Breast epithelium (tissue), 4 donors: ENCODE results near the gene POU2F2. TPM values are rescaled to one million over a fixed set of nuclear protein-coding genes. Genes with fewer than 3 reads are reported as not detected.
A peak's percentile ranks its signal among the peaks of the same experiment; 100 is the strongest.

Experiments
- DNase-seq, 2 donors: peaks; one replicate each; pipeline ENCODE4 v3.0.0-alpha.2; 2019; ENCODE audit warnings: low spot score in 2 of 2
- H3K27ac ChIP-seq, 2 donors: fragments of 200-600 bp; sonication (generic) in 1 of 2; one replicate each; pipeline ENCODE4 v1.5.1; 2016 to 2019; ENCODE audit warnings: mild to moderate bottlenecking in 1 of 2
- H3K27me3 ChIP-seq, 2 donors: fragments of 200-600 bp; sonication (generic) in 1 of 2; one replicate each; pipeline versions ENCODE4 v1.5.1 to v1.6.0; 2017 to 2019; ENCODE audit warnings: control low read depth in 1 of 2, mild to moderate bottlenecking in 1 of 2
- H3K36me3 ChIP-seq: fragments of 200-600 bp; one replicate; pipeline ENCODE4 v1.5.1; 2019
- H3K4me1 ChIP-seq, 2 donors: fragments of 200-600 bp; sonication (generic); one replicate each; pipeline ENCODE4 v1.5.1; 2016 to 2019; ENCODE audit warnings: control low read depth in 1 of 2
- H3K4me3 ChIP-seq, 3 donors: fragments of 200-600 bp; sonication (generic); 1 replicate in 2 of 3; 2 replicates in 1 of 3; pipeline ENCODE4 v1.5.1; 2016 to 2019; ENCODE audit warnings: mild to moderate bottlenecking in 3 of 3, moderate library complexity in 2 of 3
- H3K9me3 ChIP-seq, 2 donors: fragments of 200-600 bp; sonication (generic) in 1 of 2; one replicate each; pipeline ENCODE4 v1.5.1; 2016 to 2019; ENCODE audit warnings: control low read depth in 1 of 2
- POLR2A ChIP-seq: fragments of 450-650 bp; IDR thresholded peaks from one replicate; pipeline ENCODE4 v1.6.1; 2016; ENCODE audit warnings: antibody characterized with exemption, mild to moderate bottlenecking, moderate library complexity
- POLR2AphosphoS5 ChIP-seq, 3 donors: sonication (generic); formaldehyde crosslinking; IDR thresholded peaks; one replicate each; pipeline ENCODE4 v1.6.1; 2017; ENCODE audit warnings: antibody characterized with exemption in 3 of 3
- intact Hi-C: fragments of 100-400 bp; cut with DNase I; formaldehyde crosslinking; loops from one replicate; pipeline ENCODE4 v1.15.1; 2023; ENCODE audit warnings: low total_unique reads
- total RNA-seq, 3 donors: library from RNA; depleted of rRNA; stranded (reverse); fragments of >200 nt; gene quantifications; one replicate each; pipeline ENCODE4 v1.1.0, GENCODE V29; 2016
- TF ChIP-seq, protein P1 (sequence below), 3 donors: fragments of 450-650 bp; IDR thresholded peaks; one replicate each; pipeline ENCODE4 v1.5.1; 2016 to 2017; ENCODE audit warnings: antibody characterized with exemption in 3 of 3, mild to moderate bottlenecking in 3 of 3, moderate library complexity in 3 of 3

POU2F2 gene
- total RNA-seq, 3 donors from 2014 or later, result 1.2 to 2.9 (median 1.6) TPM

- Histone ChIP-seq H3K9me3 (no peaks in the 10 kb centered on the region), H3K27ac (peak overlapping the region; percentile 35 to 74), H3K4me1 (no peaks in the 10 kb centered on the region), H3K27me3 (no peaks in the 10 kb centered on the region), H3K4me3 (peak overlapping the region in 1 of 3 donors; percentile 19), H3K36me3 (no peaks in the 10 kb centered on the region)
- no peak for TF ChIP-seq POLR2AphosphoS5 (IDR thresholded peaks at IDR 0.05)
- TF ChIP-seq, protein P1, sequence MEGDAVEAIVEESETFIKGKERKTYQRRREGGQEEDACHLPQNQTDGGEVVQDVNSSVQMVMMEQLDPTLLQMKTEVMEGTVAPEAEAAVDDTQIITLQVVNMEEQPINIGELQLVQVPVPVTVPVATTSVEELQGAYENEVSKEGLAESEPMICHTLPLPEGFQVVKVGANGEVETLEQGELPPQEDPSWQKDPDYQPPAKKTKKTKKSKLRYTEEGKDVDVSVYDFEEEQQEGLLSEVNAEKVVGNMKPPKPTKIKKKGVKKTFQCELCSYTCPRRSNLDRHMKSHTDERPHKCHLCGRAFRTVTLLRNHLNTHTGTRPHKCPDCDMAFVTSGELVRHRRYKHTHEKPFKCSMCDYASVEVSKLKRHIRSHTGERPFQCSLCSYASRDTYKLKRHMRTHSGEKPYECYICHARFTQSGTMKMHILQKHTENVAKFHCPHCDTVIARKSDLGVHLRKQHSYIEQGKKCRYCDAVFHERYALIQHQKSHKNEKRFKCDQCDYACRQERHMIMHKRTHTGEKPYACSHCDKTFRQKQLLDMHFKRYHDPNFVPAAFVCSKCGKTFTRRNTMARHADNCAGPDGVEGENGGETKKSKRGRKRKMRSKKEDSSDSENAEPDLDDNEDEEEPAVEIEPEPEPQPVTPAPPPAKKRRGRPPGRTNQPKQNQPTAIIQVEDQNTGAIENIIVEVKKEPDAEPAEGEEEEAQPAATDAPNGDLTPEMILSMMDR (IDR thresholded peaks at IDR 0.05), result no peak
- no peak for TF ChIP-seq POLR2A
- intact Hi-C loops, result no loop called here
- DNase-seq, result no peak
These were observed 40.5 kb downstream of the POU2F2 start for GRCh38 chr19:42091742-42092141.

GRCh38 chr19:42091300-42091699 lies 40.9 kb downstream of the POU2F2 start:
- H3K27ac ChIP-seq, result no peak overlapping the region
- TF ChIP-seq POLR2A, result no peak
- no peaks in the 10 kb centered on the region for H3K27me3 ChIP-seq
- H3K4me3 ChIP-seq, result no peak overlapping the region
- no peaks in the 10 kb centered on the region for H3K36me3 ChIP-seq
- no peaks in the 10 kb centered on the region for H3K4me1 ChIP-seq
- no peaks in the 10 kb centered on the region for H3K9me3 ChIP-seq
- no peak for DNase-seq
- intact Hi-C loops, result no loop called here

GRCh38 chr19:42090672-42091071 lies 41.6 kb downstream of the POU2F2 start:
- TF ChIP-seq POLR2AphosphoS5 (IDR thresholded peaks at IDR 0.05) (no peak), POLR2A (no peak)
- TF ChIP-seq, protein P1 (IDR thresholded peaks at IDR 0.05), result no peak
- intact Hi-C loops, result no loop called here
- Histone ChIP-seq H3K4me1 (no peaks in the 10 kb centered on the region), H3K27me3 (no peaks in the 10 kb centered on the region), H3K9me3 (no peaks in the 10 kb centered on the region), H3K27ac (no peak overlapping the region), H3K36me3 (no peaks in the 10 kb centered on the region), H3K4me3 (no peak overlapping the region)
- DNase-seq, result no peak

DNA sequence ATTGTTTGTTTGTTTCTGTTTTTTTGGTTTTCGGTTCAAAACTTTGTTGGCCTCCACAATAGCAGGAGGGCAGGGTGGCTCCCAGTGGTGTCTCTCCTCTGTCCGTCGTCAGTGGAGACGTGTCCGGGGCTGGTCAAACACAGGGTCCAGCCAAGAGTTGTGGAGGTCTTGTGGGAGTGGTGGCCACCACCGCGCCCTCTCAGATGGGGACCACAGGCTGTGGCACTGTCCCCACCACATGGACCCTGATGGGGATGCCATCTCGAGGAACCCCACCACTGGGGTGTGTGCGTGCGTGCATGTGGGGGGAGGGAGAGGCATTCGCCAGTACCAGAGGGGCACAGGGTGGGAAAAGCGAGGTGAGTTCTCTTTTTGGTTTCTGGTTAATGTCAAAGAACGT lies 42.5 kb downstream of the POU2F2 start:
- intact Hi-C loops, result no loop called here

DNA sequence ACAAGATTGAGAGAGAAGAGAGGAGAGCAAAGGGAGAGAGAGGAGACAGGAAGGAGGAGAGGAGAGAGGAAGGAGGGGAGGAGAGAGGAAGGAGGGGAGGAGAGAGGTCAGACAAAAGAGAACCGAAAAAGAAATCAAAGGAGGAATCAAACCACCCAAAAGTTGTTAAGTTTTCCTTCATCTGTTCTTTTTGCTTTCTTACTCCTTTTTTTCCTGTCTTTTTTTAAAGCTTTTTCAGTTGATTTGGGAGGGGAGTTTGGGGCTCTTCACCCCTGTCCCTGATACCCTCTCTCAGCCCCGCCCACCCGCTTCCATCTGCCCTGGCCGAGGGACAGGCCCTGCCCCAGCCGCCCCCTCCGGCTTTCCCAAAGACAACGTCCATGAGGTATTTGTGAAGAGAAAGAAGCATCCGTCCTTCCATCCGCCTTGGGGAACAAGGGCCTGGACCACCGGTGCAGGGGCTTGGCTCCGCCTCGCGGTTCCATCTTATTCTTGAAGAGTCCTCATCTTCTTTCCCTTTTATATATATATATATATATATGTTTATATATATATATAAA lies 43.0 kb downstream of the POU2F2 start:
- no peak for TF ChIP-seq POLR2AphosphoS5 (IDR thresholded peaks at IDR 0.05)
- no peak for TF ChIP-seq POLR2A
- TF ChIP-seq, protein P1 (IDR thresholded peaks at IDR 0.05), result no peak
- Histone ChIP-seq H3K4me3 (peak overlapping the region in 2 of 3 donors; percentile 20 to 51), H3K9me3 (no peaks in the 10 kb centered on the region), H3K27me3 (no peaks in the 10 kb centered on the region), H3K27ac (peak overlapping the region; percentile 26 to 68), H3K4me1 (no peaks in the 10 kb centered on the region), H3K36me3 (no peaks in the 10 kb centered on the region)
- DNase-seq, result no peak
- intact Hi-C loops, result no loop called here

More for the DNA sequence above, 42.5 kb downstream of the POU2F2 start:
- Histone ChIP-seq H3K36me3 (no peaks in the 10 kb centered on the region), H3K27me3 (no peaks in the 10 kb centered on the region), H3K27ac (no peak overlapping the region), H3K4me1 (no peaks in the 10 kb centered on the region), H3K4me3 (no peak overlapping the region), H3K9me3 (no peaks in the 10 kb centered on the region)
- DNase-seq, result no peak
- TF ChIP-seq, protein P1 (IDR thresholded peaks at IDR 0.05), result no peak
- TF ChIP-seq POLR2A, result no peak
- TF ChIP-seq POLR2AphosphoS5 (IDR thresholded peaks at IDR 0.05), result no peak
